K562 (cell line): ENCODE data around the gene CACYBP. TPM values are rescaled to one million over a fixed set of nuclear protein-coding genes. Genes with fewer than 3 reads are reported as not detected.

Experiments used
- ATAC-seq: fragments of 200-7000 bp; cut with Tn5 transposase; 3 replicates; pipeline ENCODE4 v1.9.1; 2020; ENCODE audit warnings: moderate library complexity
- BruUV-seq: library from RNA; stranded (reverse); fragments of 400-500 nt; replicated peaks from 2 replicates; lab custom pipeline; 2021; lab: Mats Ljungman, UMichigan
- CTCF ChIA-PET: fragments of 300-600 bp; formaldehyde crosslinking; extraction: SDS; loops from one replicate; lab custom pipeline; 2021; ENCODE audit warnings: low intra/inter-chr PET ratio; lab: Yijun Ruan, JAX
- POLR2A ChIA-PET: fragments of 300-600, 350-650 bp; sonication (Branson Sonifier 250); formaldehyde crosslinking; extraction: SDS; loops from one replicate; lab custom pipeline; 2021; ENCODE audit warnings: antibody characterized with exemption, inconsistent platforms; lab: Yijun Ruan, JAX
- DNase-seq, 4 experiments: peaks; one replicate each; pipeline versions ENCODE4 v3.0.0 to v3.0.0-alpha.2; 2011 to 2018; ENCODE audit warnings: low spot score in 3 of 4, mixed read lengths in 3 of 4; ENCODE audit errors: extremely low read depth in 1 of 4
- FAIRE-seq: peaks from 2 replicates; lab custom pipeline; 2011; peaks lifted over from hg19 to GRCh38; lab: Jason Lieb, UNC
- H2AFZ ChIP-seq: 2 replicates; pipeline ENCODE4 v1.6.0; 2011; ENCODE audit warnings: low read depth, low read length, control low read depth, inconsistent platforms
- H3K27ac ChIP-seq: fragments of 200-600 bp; 3 replicates; pipeline ENCODE4 v1.8.0; 2011; ENCODE audit warnings: low read depth, mild to moderate bottlenecking, control low read depth, inconsistent platforms, low read length, moderate library complexity, mixed read lengths; ENCODE audit errors: extremely low read depth
- H3K27me3 ChIP-seq, 2 experiments: fragments of 300-600 bp in 1 of 2; 2 replicates in 1 of 2; 3 replicates in 1 of 2; pipeline versions ENCODE4 v1.6.0 to v1.8.0; 2011; ENCODE audit warnings: inconsistent platforms in 2 of 2, low read length in 2 of 2, mild to moderate bottlenecking in 1 of 2, mixed read lengths in 1 of 2, moderate library complexity in 1 of 2; ENCODE audit not compliant: control insufficient read depth in 2 of 2, insufficient read depth in 2 of 2
- H3K36me3 ChIP-seq: fragments of 300-600 bp; 3 replicates; pipeline ENCODE4 v1.8.0; 2011; ENCODE audit warnings: mild to moderate bottlenecking, low read length, inconsistent platforms; ENCODE audit not compliant: control insufficient read depth, insufficient read depth
- H3K4me1 ChIP-seq, 2 experiments: fragments of 200-600 bp in 1 of 2; replicated peaks in 1 of 2; 2 replicates in 1 of 2; 3 replicates in 1 of 2; pipeline versions ENCODE4 v1.5.1 to v1.8.0; 2011; ENCODE audit warnings: inconsistent platforms in 2 of 2, low read length in 2 of 2, mild to moderate bottlenecking in 1 of 2, mixed read lengths in 1 of 2, moderate library complexity in 1 of 2; ENCODE audit not compliant: control insufficient read depth in 2 of 2, insufficient read depth in 2 of 2
- H3K4me2 ChIP-seq: 2 replicates; pipeline ENCODE4 v1.6.1; 2011; ENCODE audit warnings: low read length, control low read depth, inconsistent platforms, mixed read lengths; ENCODE audit not compliant: insufficient read depth
- H3K4me3 ChIP-seq: fragments of 200-600 bp; sonication (generic), shearing (Covaris generic); 2 replicates; pipeline ENCODE4 v1.5.1; 2016; ENCODE audit warnings: control low read depth, inconsistent platforms
- H3K79me2 ChIP-seq: fragments of 200-600 bp; 3 replicates; pipeline ENCODE4 v1.8.0; 2011; ENCODE audit warnings: low read length, inconsistent platforms; ENCODE audit not compliant: control insufficient read depth, insufficient read depth
- H3K9ac ChIP-seq, 2 experiments: 2 replicates each; pipeline versions ENCODE4 v1.6.0 to v1.6.1; 2011; ENCODE audit warnings: low read depth in 2 of 2, low read length in 2 of 2, control low read depth in 1 of 2, inconsistent platforms in 1 of 2, mild to moderate bottlenecking in 1 of 2, mixed read lengths in 1 of 2; ENCODE audit not compliant: insufficient read depth in 1 of 2
- H3K9me1 ChIP-seq: one replicate; pipeline ENCODE4 v1.6.0; 2011; ENCODE audit warnings: inconsistent platforms, mild to moderate bottlenecking, low read length, moderate library complexity; ENCODE audit not compliant: control insufficient read depth, insufficient read depth
- H3K9me3 ChIP-seq: replicated peaks from 2 replicates; pipeline ENCODE4 v1.5.1; 2011; ENCODE audit warnings: low read depth, low read length, inconsistent platforms; ENCODE audit not compliant: control insufficient read depth, insufficient read depth
- H4K20me1 ChIP-seq: replicated peaks from 2 replicates; pipeline ENCODE4 v1.6.1; 2011; ENCODE audit warnings: low read length, inconsistent platforms, mixed read lengths; ENCODE audit not compliant: control insufficient read depth, insufficient read depth
- ERF ChIP-seq: fragments of 450-650 bp; formaldehyde crosslinking; IDR thresholded peaks from 2 replicates; pipeline ENCODE4 v1.4.0; 2020; ENCODE audit warnings: mild to moderate bottlenecking, mixed read lengths
- HDAC3 ChIP-seq: fragments of 450-650 bp; IDR thresholded peaks from 2 replicates; pipeline ENCODE4 v1.6.1; 2018; ENCODE audit warnings: borderline replicate concordance, mild to moderate bottlenecking, moderate library complexity; ENCODE audit not compliant: partially characterized antibody
- HNRNPL ChIP-seq: fragments of 200-400 bp; formaldehyde crosslinking; IDR thresholded peaks from 2 replicates; pipeline ENCODE4 v1.6.1; 2017; ENCODE audit warnings: low read depth, mild to moderate bottlenecking, low read length
- KAT2B ChIP-seq: IDR thresholded peaks from one replicate; pipeline ENCODE4 v1.6.1; 2012; ENCODE audit warnings: low read depth, mild to moderate bottlenecking, control low read depth, inconsistent platforms, low read length, moderate library complexity
- MTA2 ChIP-seq: fragments of 450-650 bp; IDR thresholded peaks from 2 replicates; pipeline ENCODE4 v1.6.1; 2016; ENCODE audit warnings: low read depth
- SMAD4 ChIP-seq: fragments of 250-450 bp; sonication (Bioruptor Pico); conservative IDR thresholded peaks from 2 replicates; pipeline ENCODE4 v1.8.0; 2021; ENCODE audit warnings: inconsistent platforms, mild to moderate bottlenecking, moderate library complexity
- SMARCE1 ChIP-seq: fragments of 450-650 bp; IDR thresholded peaks from 2 replicates; pipeline ENCODE4 v1.7.1; 2016; ENCODE audit warnings: mild to moderate bottlenecking
- STAT5B ChIP-seq: fragments of 250-450 bp; sonication (Bioruptor Pico); IDR thresholded peaks from 2 replicates; pipeline ENCODE4 v1.8.0; 2021; ENCODE audit warnings: mild to moderate bottlenecking, inconsistent platforms
- ZBED1 ChIP-seq: IDR thresholded peaks from 2 replicates; pipeline ENCODE4 v1.6.1; 2014
- ZNF184 ChIP-seq: sonication (generic); formaldehyde crosslinking; IDR thresholded peaks from 2 replicates; pipeline ENCODE4 v1.5.0; 2020; ENCODE audit warnings: missing genetic modification reagents
- ZNF239 ChIP-seq: fragments of 250-450 bp; sonication (Bioruptor Pico); IDR thresholded peaks from 2 replicates; pipeline ENCODE4 v1.4.0; 2020; ENCODE audit warnings: mild to moderate bottlenecking
- WGBS: fragments of 100-300 bp; shearing (Covaris generic); methylation state at CpG from one replicate; pipeline ENCODE4 v1.1.6; 2016; ENCODE audit warnings: low coverage, mixed read lengths; ENCODE audit not compliant: insufficient coverage; ENCODE audit errors: missing lambda C conversion rate; 5-methylcytosine and 5-hydroxymethylcytosine counted together
- in situ Hi-C: fragments of 300-500 bp; cut with MboI; formaldehyde crosslinking; loops from 4 replicates; pipeline ENCODE4 v1.15.0; 2018; ENCODE audit warnings: inconsistent platforms, mixed read lengths
- intact Hi-C: fragments of 100-400 bp; cut with micrococcal nuclease; formaldehyde crosslinking; loops from 2 replicates; pipeline ENCODE4 v1.14.2; 2022
- polyA plus RNA-seq, 8 experiments: library from polyadenylated mRNA; depleted of rRNA in 4 of 8; stranded (reverse) in 5 of 8; unstranded in 3 of 8; fragments of >200 nt; fragmentation: Nextera tagmentation in 2 of 8; fragmentation: Illumina TruSeq in 1 of 8; extraction: Ambion mirVana in 2 of 8; extraction: Trizol in 1 of 8; gene quantifications; 2 replicates each; pipeline versions ENCODE4 v1.2.1 to v1.2.3, GENCODE V29; 2011 to 2014; ENCODE audit warnings: inconsistent platforms in 1 of 8, missing spikeins in 1 of 8
- total RNA-seq, 7 experiments: library from RNA; depleted of rRNA in 6 of 7; stranded (reverse); fragments of >200 nt in 6 of 7; fragmentation: Illumina TruSeq in 2 of 7; extraction: Trizol in 2 of 7; gene quantifications; 2 replicates each; pipeline versions ENCODE4 v1.2.1 to v1.2.3, GENCODE V29; 2011 to 2021; ENCODE audit warnings: low replicate concordance in 1 of 7
- TF ChIP-seq, protein P1 (sequence below): sonication (generic); formaldehyde crosslinking; IDR thresholded peaks from 2 replicates; pipeline ENCODE4 v1.8.0; 2022; ENCODE audit warnings: missing genetic modification reagents, mild to moderate bottlenecking, borderline replicate concordance
- TF ChIP-seq, protein P2 (sequence below): fragments of 200-800 bp; sonication (Bioruptor generic); IDR thresholded peaks from 2 replicates; pipeline ENCODE4 v1.6.1; 2017; ENCODE audit warnings: missing genetic modification characterization, missing compliant biosample characterization
- TF ChIP-seq, protein P3 (sequence below): fragments of 450-650 bp; formaldehyde crosslinking; IDR thresholded peaks from 2 replicates; pipeline ENCODE4 v1.4.0; 2022; ENCODE audit warnings: mild to moderate bottlenecking, moderate library complexity

The CACYBP gene
- total and polyA plus RNA-seq, 9 of the 15 experiments (the other 6 are each of a cell fraction or from before 2014, with no cell fraction given), result 147 to 1,576 (median 488) TPM

DNA sequence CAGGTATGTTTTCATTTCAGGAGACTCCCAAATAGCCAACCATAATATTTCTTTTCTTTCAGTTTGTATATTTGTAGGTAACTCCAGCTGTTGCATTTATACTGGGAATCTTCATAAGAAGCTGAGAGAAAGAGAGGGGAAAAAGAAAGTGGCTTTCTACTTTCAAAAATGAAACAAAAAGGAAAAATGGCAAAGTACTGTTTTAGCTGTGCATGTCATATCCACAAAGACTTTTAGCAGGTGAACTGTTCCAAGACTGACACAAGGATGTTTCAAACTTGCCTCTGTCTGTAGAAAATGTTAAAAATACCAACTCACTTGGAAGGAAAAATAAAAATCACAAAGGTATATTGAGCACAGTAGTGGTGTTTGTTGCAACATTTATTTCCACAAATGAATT, 41.9 kb upstream of the CACYBP start:
- Histone ChIP-seq H3K9me3 (no peaks in the 10 kb centered on the region), H3K27ac (no peak overlapping the region), H3K9me1 (no peaks in the 10 kb centered on the region), H2AFZ (no peak overlapping the region), H3K4me3 (no peak overlapping the region), H3K9ac (peak overlapping the region in 1 of 2 experiments; percentile 2; a peak in 1 of 4 replicates)
- POLR2A ChIA-PET, result interaction anchor here (0.8 to 1.7 kb wide), 2 partner anchors 15 to 41 kb away, joined by 3 to 9 read pairs; no protein-coding TSS in a partner anchor
- CTCF ChIA-PET, result no interaction called here
- no peak for ATAC-seq
- TF ChIP-seq, protein P1, sequence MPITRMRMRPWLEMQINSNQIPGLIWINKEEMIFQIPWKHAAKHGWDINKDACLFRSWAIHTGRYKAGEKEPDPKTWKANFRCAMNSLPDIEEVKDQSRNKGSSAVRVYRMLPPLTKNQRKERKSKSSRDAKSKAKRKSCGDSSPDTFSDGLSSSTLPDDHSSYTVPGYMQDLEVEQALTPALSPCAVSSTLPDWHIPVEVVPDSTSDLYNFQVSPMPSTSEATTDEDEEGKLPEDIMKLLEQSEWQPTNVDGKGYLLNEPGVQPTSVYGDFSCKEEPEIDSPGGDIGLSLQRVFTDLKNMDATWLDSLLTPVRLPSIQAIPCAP (CRISPR knock-in tag), result no peak
- no peak for TF ChIP-seq ZNF184 (CRISPR knock-in tag)
- TF ChIP-seq, all 486 proteins: peak for 0
- H3K79me2 ChIP-seq, result no peaks in the 10 kb centered on the region
- FAIRE-seq (no peak), DNase-seq (no peak)
- BruUV-seq, result no TSS peak
- H3K4me1 ChIP-seq, result peaks cover 0 to 25% of the 10 kb centered on the region in 2 experiments; a peak in 3 of 5 replicates
- no peaks in the 10 kb centered on the region for H3K36me3 ChIP-seq
- intact Hi-C loops (no loop called here), in situ Hi-C loops (no loop called here)
- H3K4me2 ChIP-seq, result no peak overlapping the region
- H3K27me3 ChIP-seq, result no peaks in the 10 kb centered on the region
- no peaks in the 10 kb centered on the region for H4K20me1 ChIP-seq

DNA sequence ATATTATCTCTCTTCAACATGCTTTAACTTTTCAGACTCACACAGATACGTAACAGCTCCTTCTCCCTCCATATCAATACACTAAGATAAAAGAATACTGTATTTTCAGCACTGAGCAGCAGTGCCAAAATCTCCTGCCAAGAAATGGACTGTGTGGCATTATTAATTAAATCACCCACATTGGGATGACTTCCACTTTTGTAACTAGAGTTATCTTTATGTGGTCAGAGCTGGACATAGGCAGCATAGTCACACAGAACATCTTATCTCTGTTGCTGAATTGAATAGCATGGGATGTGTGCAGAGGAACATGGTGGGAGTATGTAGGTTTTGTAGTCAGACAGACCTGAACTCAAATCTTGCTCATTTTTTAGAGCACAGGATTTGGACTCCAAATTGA, 41.4 kb upstream of the CACYBP start:
- ATAC-seq, result peak; percentile 31; the same call in 1 of the 3 replicates
- no peak overlapping the region for H3K4me3 ChIP-seq
- intact Hi-C loops, result no loop called here
- peak overlapping the region in 1 of 2 experiments; percentile 2; a peak in 1 of 4 replicates for H3K9ac ChIP-seq
- no TSS peak for BruUV-seq
- 64% methylated on average over 1 of the region's 1 CpG for WGBS
- no peaks in the 10 kb centered on the region for H4K20me1 ChIP-seq
- no peaks in the 10 kb centered on the region for H3K9me1 ChIP-seq
- no peak overlapping the region for H3K27ac ChIP-seq
- in situ Hi-C loops, result no loop called here
- no peaks in the 10 kb centered on the region for H3K79me2 ChIP-seq
- H2AFZ ChIP-seq, result no peak overlapping the region
- CTCF ChIA-PET, result no interaction called here
- no peaks in the 10 kb centered on the region for H3K9me3 ChIP-seq
- DNase-seq, result no peak
- no peaks in the 10 kb centered on the region for H3K36me3 ChIP-seq
- FAIRE-seq, result no peak
- peaks cover 0 to 25% of the 10 kb centered on the region in 2 experiments; a peak in 3 of 5 replicates for H3K4me1 ChIP-seq
- H3K27me3 ChIP-seq, result no peaks in the 10 kb centered on the region
- POLR2A ChIA-PET, result interaction anchor here (1.7 kb wide), 1 partner anchor 41 kb away, joined by 9 read pairs; no protein-coding TSS in a partner anchor
- H3K4me2 ChIP-seq, result no peak overlapping the region
- TF ChIP-seq HNRNPL (no peak), ERF (no peak), ZNF239 (CRISPR knock-in tag) (0 out of 2 replicates have a peak, but pooled peaks have one; percentile 17), HDAC3 (no peak), ZBED1 (no peak), KAT2B (no peak), SMAD4 (CRISPR knock-in tag) (no peak), SMARCE1 (no peak), STAT5B (CRISPR knock-in tag) (no peak), MTA2 (no peak)
- TF ChIP-seq, protein P2, sequence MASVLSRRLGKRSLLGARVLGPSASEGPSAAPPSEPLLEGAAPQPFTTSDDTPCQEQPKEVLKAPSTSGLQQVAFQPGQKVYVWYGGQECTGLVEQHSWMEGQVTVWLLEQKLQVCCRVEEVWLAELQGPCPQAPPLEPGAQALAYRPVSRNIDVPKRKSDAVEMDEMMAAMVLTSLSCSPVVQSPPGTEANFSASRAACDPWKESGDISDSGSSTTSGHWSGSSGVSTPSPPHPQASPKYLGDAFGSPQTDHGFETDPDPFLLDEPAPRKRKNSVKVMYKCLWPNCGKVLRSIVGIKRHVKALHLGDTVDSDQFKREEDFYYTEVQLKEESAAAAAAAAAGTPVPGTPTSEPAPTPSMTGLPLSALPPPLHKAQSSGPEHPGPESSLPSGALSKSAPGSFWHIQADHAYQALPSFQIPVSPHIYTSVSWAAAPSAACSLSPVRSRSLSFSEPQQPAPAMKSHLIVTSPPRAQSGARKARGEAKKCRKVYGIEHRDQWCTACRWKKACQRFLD (CRISPR knock-in tag), result no peak
- TF ChIP-seq, protein P3, sequence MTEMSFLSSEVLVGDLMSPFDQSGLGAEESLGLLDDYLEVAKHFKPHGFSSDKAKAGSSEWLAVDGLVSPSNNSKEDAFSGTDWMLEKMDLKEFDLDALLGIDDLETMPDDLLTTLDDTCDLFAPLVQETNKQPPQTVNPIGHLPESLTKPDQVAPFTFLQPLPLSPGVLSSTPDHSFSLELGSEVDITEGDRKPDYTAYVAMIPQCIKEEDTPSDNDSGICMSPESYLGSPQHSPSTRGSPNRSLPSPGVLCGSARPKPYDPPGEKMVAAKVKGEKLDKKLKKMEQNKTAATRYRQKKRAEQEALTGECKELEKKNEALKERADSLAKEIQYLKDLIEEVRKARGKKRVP (CRISPR knock-in tag), result 0 out of 2 replicates have a peak, but pooled peaks have one; percentile 7
